Peyer's patch (tissue), 4 donors: ENCODE data around the gene RTN4.

Source experiments
- POLR2A ChIP-seq, 2 donors: fragments of 450-650 bp; IDR thresholded peaks; one replicate each; pipeline ENCODE4 v1.5.1; 2017; ENCODE audit warnings: antibody characterized with exemption in 2 of 2, mild to moderate bottlenecking in 2 of 2, moderate library complexity in 2 of 2
- TF ChIP-seq, protein P1 (sequence below), 6 experiments: fragments of 450-650 bp in 4 of 6; fragments of 200-600 bp in 2 of 6; sonication (generic) in 1 of 6; IDR thresholded peaks; one replicate each; pipeline ENCODE4 v1.5.1; 2017 to 2019; ENCODE audit warnings: antibody characterized with exemption in 6 of 6, mild to moderate bottlenecking in 3 of 6, moderate library complexity in 1 of 6

DNA sequence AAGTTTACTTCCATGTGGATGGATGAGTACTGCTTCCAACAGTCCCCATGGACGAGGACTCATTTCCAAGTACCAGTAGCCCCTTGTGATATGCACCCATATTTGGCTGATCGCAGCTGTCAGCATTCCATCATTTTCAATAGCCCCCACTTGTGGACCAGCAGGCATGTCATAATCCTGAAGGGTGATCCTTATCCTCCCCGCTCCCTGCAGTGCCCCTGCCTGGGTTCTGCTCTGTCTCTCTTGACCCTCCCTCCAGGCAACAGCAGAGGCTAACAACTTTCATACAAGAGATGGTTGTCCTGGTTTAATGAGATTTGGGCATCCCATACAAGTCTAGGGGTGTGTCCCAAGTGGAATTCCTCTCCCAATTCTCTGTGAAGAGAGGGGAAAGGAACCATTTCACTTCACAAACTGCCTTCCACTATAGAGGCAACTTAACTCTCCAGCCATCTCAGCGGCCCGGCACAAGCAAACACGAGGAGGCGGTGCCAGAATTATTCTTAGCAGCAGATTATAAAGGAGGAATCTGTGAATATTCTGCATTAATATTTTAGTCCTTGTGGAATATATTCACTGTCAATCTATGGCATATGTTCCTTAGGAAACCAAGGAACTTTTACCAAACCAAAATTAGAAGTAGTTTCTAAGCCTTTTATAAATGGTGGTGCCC is 110.7 kb downstream of the RTN4 start:
- no peak for TF ChIP-seq POLR2A (IDR thresholded peaks at IDR 0.05)
- TF ChIP-seq, protein P1, sequence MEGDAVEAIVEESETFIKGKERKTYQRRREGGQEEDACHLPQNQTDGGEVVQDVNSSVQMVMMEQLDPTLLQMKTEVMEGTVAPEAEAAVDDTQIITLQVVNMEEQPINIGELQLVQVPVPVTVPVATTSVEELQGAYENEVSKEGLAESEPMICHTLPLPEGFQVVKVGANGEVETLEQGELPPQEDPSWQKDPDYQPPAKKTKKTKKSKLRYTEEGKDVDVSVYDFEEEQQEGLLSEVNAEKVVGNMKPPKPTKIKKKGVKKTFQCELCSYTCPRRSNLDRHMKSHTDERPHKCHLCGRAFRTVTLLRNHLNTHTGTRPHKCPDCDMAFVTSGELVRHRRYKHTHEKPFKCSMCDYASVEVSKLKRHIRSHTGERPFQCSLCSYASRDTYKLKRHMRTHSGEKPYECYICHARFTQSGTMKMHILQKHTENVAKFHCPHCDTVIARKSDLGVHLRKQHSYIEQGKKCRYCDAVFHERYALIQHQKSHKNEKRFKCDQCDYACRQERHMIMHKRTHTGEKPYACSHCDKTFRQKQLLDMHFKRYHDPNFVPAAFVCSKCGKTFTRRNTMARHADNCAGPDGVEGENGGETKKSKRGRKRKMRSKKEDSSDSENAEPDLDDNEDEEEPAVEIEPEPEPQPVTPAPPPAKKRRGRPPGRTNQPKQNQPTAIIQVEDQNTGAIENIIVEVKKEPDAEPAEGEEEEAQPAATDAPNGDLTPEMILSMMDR (IDR thresholded peaks at IDR 0.05), result no peak
